Esophagus muscularis mucosa (tissue), 4 donors: Measurements from ENCODE around the gene POLH. TPM values are rescaled to one million over a fixed set of nuclear protein-coding genes. Genes with fewer than 3 reads are reported as not detected.

ENCODE experiments used
- DNase-seq: peaks from one replicate; pipeline ENCODE4 v3.0.0-alpha.2; 2017; ENCODE audit errors: extremely low spot score
- H3K27ac ChIP-seq, 4 donors: fragments of 200-600 bp; sonication (generic); replicated peaks in 1 of 4; 1 replicate in 3 of 4; 2 replicates in 1 of 4; pipeline ENCODE4 v1.5.1; 2016 to 2019; ENCODE audit warnings: mild to moderate bottlenecking in 1 of 4
- H3K27me3 ChIP-seq, 4 donors: fragments of 200-600 bp; sonication (generic); one replicate each; pipeline versions ENCODE4 v1.5.1 to v1.6.0; 2016 to 2019
- H3K36me3 ChIP-seq, 4 donors: fragments of 200-600 bp; sonication (generic); one replicate each; pipeline ENCODE4 v1.5.1; 2016 to 2019
- H3K4me1 ChIP-seq, 4 donors: fragments of 200-600 bp; sonication (generic); one replicate each; pipeline ENCODE4 v1.5.1; 2016 to 2019
- H3K4me3 ChIP-seq, 4 donors: fragments of 200-600 bp; sonication (generic); 1 replicate in 2 of 4; 2 replicates in 2 of 4; pipeline ENCODE4 v1.5.1; 2016 to 2019; ENCODE audit warnings: mild to moderate bottlenecking in 4 of 4, moderate library complexity in 1 of 4
- H3K9me3 ChIP-seq, 4 donors: fragments of 200-600 bp; sonication (generic); 1 replicate in 3 of 4; 2 replicates in 1 of 4; pipeline ENCODE4 v1.5.1; 2016 to 2019
- EP300 ChIP-seq: sonication (generic); formaldehyde crosslinking; IDR thresholded peaks from one replicate; pipeline ENCODE4 v1.6.1; 2017; ENCODE audit warnings: antibody characterized with exemption
- POLR2A ChIP-seq: fragments of 450-650 bp; IDR thresholded peaks from one replicate; pipeline ENCODE4 v1.6.1; 2017; ENCODE audit warnings: antibody characterized with exemption, moderate library complexity, mild to moderate bottlenecking, low read depth
- POLR2AphosphoS5 ChIP-seq, 2 donors: sonication (generic); formaldehyde crosslinking; IDR thresholded peaks; one replicate each; pipeline ENCODE4 v1.6.1; 2017; ENCODE audit warnings: antibody characterized with exemption in 2 of 2
- WGBS: methylation state at CpG from one replicate; pipeline ENCODE4 v1.1.5; 2018; 5-methylcytosine and 5-hydroxymethylcytosine counted together
- intact Hi-C: fragments of 100-400 bp; cut with DNase I; formaldehyde crosslinking; loops from one replicate; pipeline ENCODE4 v1.15.1; 2023
- total RNA-seq, 4 donors: library from RNA; depleted of rRNA; stranded (reverse); fragments of >200 nt; gene quantifications; one replicate each; pipeline versions ENCODE4 v1.1.0 to v1.2.1, GENCODE V29; 2016
- TF ChIP-seq, protein P1 (sequence below), 3 experiments: fragments of 200-600 bp in 2 of 3; fragments of 450-650 bp in 1 of 3; sonication (generic) in 2 of 3; IDR thresholded peaks; one replicate each; pipeline ENCODE4 v1.5.1; 2017 to 2019; ENCODE audit warnings: antibody characterized with exemption in 3 of 3, mild to moderate bottlenecking in 2 of 3, moderate library complexity in 1 of 3

POLH gene
- total RNA-seq, 4 donors from 2014 or later = 6.1 to 9.6 (median 7.7) TPM

DNA sequence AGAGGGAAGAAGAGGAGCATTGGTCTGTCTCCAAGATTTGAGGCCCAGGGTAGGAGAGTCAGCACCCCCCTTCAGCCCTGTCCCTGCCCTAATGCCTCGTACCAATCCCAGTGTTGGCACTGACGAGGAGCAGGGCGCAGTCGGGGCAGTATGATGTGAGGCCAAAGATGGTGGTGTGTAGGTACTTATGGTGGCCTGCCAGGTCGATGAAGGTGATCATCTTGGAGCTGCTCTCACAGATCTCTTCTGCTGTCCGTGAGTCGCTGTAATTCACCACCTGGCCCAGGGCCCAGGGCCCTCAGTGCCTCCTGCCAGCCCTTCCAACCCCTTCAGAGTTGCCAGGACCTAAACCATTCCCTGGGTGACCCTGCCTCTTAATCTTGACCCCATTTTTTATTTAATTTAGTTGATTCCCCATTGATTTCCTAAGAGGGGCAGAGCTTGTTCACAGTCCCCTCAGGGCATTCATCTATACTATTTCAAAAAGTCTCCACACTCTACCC is 48.9 kb downstream of the POLH start:
- no peaks in the 10 kb centered on the region for H3K27me3 ChIP-seq
- 82% methylated on average over 7 of the region's 7 CpGs for WGBS
- peaks cover 42 to 66% (median 63%) of the 10 kb centered on the region in 4 donors for H3K36me3 ChIP-seq

DNA sequence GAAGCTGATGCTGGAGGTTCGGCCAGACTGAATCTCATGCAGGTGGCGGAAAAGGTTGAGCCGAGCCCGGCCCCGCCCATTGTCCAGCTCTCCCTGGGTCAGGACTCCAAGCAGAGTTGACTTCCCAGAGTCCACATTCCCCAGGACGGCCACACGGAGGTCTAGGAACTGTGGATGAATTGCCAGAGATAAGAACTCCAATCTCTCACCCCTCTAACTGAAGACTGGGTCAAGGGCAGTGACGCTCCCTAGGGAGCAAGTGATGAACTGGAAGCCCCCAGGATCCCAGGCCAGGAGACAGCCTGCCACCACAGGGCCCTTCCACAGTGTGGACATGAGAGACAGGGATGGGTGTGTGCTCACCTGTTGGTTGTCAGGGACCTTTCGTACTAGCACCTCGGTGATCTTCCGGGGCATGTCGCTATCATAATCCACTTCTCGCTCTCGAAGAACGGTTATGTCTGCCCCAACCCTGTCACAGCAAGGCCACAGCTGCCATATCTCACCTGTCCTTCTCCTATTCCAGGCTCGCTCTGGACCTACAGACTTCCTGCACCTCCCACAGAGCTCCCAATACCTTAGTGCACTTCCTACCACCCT is 49.5 kb downstream of the POLH start:
- Histone ChIP-seq H3K27ac (no peak overlapping the region), H3K4me1 (peaks cover 21 to 35% (median 27%) of the 10 kb centered on the region in 4 donors), H3K27me3 (no peaks in the 10 kb centered on the region), H3K36me3 (peaks cover 42 to 60% (median 58%) of the 10 kb centered on the region in 4 donors), H3K4me3 (no peak overlapping the region), H3K9me3 (no peaks in the 10 kb centered on the region)
- TF ChIP-seq EP300 (no peak), POLR2A (no peak), POLR2AphosphoS5 (IDR thresholded peaks at IDR 0.05) (no peak)
- TF ChIP-seq, protein P1, sequence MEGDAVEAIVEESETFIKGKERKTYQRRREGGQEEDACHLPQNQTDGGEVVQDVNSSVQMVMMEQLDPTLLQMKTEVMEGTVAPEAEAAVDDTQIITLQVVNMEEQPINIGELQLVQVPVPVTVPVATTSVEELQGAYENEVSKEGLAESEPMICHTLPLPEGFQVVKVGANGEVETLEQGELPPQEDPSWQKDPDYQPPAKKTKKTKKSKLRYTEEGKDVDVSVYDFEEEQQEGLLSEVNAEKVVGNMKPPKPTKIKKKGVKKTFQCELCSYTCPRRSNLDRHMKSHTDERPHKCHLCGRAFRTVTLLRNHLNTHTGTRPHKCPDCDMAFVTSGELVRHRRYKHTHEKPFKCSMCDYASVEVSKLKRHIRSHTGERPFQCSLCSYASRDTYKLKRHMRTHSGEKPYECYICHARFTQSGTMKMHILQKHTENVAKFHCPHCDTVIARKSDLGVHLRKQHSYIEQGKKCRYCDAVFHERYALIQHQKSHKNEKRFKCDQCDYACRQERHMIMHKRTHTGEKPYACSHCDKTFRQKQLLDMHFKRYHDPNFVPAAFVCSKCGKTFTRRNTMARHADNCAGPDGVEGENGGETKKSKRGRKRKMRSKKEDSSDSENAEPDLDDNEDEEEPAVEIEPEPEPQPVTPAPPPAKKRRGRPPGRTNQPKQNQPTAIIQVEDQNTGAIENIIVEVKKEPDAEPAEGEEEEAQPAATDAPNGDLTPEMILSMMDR (IDR thresholded peaks at IDR 0.05) = no peak
- intact Hi-C loops = loop anchor here (5.0 kb wide), 1 partner anchor 147 kb away; the partner anchor contains the start of gene VEGFA
- WGBS = 91% methylated on average over 16 of the region's 16 CpGs
- no peak for DNase-seq

More for the DNA sequence above, 48.9 kb downstream of the POLH start:
- Histone ChIP-seq H3K27ac (no peak overlapping the region), H3K9me3 (no peaks in the 10 kb centered on the region), H3K4me3 (no peak overlapping the region), H3K4me1 (peaks cover 17 to 30% (median 21%) of the 10 kb centered on the region in 4 donors)
- intact Hi-C loops = loop anchor here (5.0 kb wide), 1 partner anchor 147 kb away; the partner anchor contains the start of gene VEGFA
- TF ChIP-seq EP300 = no peak
- TF ChIP-seq POLR2AphosphoS5 (IDR thresholded peaks at IDR 0.05) = no peak
- TF ChIP-seq, protein P1 (IDR thresholded peaks at IDR 0.05) = no peak
- no peak for TF ChIP-seq POLR2A
- no peak for DNase-seq

DNA sequence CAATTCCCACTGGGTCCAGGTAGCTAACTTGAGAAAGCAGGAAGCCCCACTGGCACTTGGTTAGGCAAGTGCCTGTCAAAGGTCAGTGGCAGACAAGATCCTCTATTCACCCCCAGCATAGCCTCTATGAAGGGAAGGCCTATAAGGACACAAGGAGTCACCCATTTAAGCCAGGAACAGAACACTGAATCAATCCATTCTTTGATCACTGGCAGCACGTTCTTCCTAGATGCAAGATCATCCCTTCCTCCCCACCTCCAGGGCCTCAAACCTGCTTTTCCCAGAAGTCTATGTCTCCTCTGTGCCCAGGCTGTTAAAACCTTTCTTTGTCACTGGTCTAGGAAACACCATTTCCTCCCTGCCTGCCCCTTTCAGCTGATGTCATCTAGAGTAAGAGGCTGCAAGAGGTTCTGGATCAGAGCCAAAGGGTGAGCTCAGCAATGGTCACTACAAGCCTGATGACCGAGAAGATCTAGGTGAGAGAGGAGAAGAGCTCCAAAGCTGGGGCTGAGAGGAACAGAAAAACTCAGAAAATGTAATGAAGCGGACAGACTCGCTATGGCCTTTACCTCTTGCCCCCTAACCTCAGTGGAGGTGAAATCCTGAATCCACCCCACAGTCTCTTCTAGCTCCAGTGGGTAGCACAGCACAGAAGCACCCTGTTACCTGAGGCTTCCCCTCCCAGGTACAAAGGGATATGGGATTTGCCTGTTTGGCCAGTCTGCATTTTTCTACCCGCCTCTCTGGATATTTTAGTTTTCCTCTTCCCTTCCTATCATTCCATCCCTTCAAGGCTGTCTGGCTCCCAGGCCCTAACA is 51.2 kb downstream of the POLH start:
- Histone ChIP-seq H3K36me3 (peaks cover 25 to 42% (median 41%) of the 10 kb centered on the region in 4 donors), H3K9me3 (no peaks in the 10 kb centered on the region), H3K27me3 (no peaks in the 10 kb centered on the region), H3K4me1 (peaks cover 22 to 37% (median 30%) of the 10 kb centered on the region in 4 donors), H3K27ac (peak overlapping the region; percentile 91 to 98 (median 98)), H3K4me3 (peak overlapping the region; percentile 1 to 99 (median 45))
- 47% methylated on average over 5 of the region's 5 CpGs for WGBS
- TF ChIP-seq, protein P1 (IDR thresholded peaks at IDR 0.05) = no peak
- peak; percentile 48 to 54 for TF ChIP-seq POLR2AphosphoS5 (IDR thresholded peaks at IDR 0.05)
- intact Hi-C loops = loop anchor here (5.0 kb wide), 1 partner anchor 145 kb away; the partner anchor contains the start of gene VEGFA
- DNase-seq = peak; percentile 97

DNA sequence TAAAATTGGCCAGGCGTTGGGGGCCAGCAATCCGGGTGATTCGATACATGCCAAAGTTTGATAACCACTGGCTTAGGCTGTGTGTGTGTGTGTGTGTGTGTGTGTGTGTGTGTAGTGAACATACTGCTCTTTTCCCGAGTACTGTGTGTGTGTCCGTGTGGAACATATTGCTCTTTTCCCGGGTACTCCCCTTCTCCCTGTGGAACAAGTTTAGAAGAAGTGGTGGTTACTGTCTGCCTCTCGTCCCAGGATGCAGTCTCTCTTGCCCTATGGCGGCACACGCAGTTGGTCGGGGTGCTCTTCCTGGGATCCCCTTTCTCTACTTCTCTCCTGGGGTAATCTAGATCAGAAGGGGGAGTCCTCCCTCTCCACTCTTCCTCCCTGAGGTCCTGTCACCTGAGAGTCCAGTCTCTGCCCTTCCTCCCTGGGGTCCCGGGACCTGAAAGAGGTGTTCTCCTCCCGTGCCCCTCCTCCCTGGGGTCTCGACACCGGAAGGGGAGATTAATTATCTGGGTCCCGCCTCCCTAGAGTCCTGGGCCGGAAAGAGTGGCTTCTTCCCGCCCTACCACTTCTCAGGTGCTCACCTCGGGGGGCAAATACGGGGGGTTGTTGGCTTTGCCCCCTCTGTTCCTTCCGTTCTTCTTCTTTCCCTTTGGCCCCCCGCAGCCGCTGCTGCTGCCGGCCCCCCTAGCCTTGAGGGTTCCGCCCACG is 52.6 kb downstream of the POLH start:
- H3K27ac ChIP-seq = peak overlapping the region; percentile 91 to 98 (median 98)
- no peaks in the 10 kb centered on the region for H3K27me3 ChIP-seq
- TF ChIP-seq, protein P1 (IDR thresholded peaks at IDR 0.05) = no peak
- TF ChIP-seq POLR2AphosphoS5 (IDR thresholded peaks at IDR 0.05) = no peak
- TF ChIP-seq POLR2A = no peak
- no peak for TF ChIP-seq EP300
- no peaks in the 10 kb centered on the region for H3K9me3 ChIP-seq
- no peak for DNase-seq
- peaks cover 14 to 29% (median 27%) of the 10 kb centered on the region in 4 donors for H3K36me3 ChIP-seq
- peaks cover 22 to 37% (median 30%) of the 10 kb centered on the region in 4 donors for H3K4me1 ChIP-seq
- 3% methylated on average over 25 of the region's 25 CpGs for WGBS
- intact Hi-C loops = loop anchor here (5.0 kb wide), 1 partner anchor 144 kb away; the partner anchor contains the start of gene VEGFA
- H3K4me3 ChIP-seq = peak overlapping the region; percentile 78 to 99 (median 86)
